Measurements from ENCODE around the gene BCAM. TPM values are rescaled to one million over a fixed set of nuclear protein-coding genes. Genes with fewer than 3 reads are reported as not detected.

The BCAM gene
- total and polyA plus RNA-seq, 10 of the 15 experiments (the other 5 are each of a cell fraction or from before 2014, with no cell fraction given) = 0.10 to 0.64 TPM; not detected in 8

DNA sequence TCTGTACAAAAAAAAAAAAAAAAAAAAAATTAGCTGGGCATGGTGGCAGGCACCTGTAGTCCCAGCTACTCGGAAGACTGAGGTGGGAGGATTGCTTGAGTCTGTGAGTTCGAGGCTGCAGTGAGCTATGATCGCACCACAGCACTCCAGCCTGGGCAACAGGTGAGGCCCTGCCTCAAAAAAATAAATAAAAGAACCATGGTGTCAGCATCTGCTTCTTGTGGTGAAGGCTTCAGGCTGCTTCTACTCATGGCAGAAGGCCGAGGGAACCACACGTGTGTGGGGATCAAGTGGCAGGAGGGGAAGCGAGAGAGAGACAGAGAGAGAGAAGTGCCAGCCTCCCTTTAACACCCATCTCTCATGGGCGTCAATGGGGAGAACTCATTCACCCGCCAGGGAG, 46.9 kb upstream of the BCAM start:
- ChIA-PET SMC1A (ENCODE audit: uncharacterized antibody, unreplicated experiment) (interaction anchor here (1.6 kb wide), 1 partner anchor 38 kb away, joined by 4 read pairs; no protein-coding TSS in a partner anchor), RAD21 (ENCODE audit: unreplicated experiment) (interaction anchor here (1.2 to 2.3 kb wide), 2 partner anchors 38 to 40 kb away, joined by 4 to 7 read pairs; no protein-coding TSS in a partner anchor), POLR2A (no interaction called here), CTCF (interaction anchor here (15.6 kb wide), 1 partner anchor 37 kb away, joined by 513 read pairs; no protein-coding TSS in a partner anchor)
- Histone ChIP-seq H2AFZ (ENCODE audit: control insufficient read depth, low read depth, low read length) (no peak overlapping the region), H3K79me2 (ENCODE audit: control insufficient read depth, insufficient read depth, low read length) (no peaks in the 10 kb centered on the region), H3K4me2 (ENCODE audit: control insufficient read depth, insufficient read depth) (no peak overlapping the region), H3K36me3 (ENCODE audit: control insufficient read depth in 2 of 2, insufficient read depth in 2 of 2, low read length in 1 of 2) (peaks cover 3 to 9% of the 10 kb centered on the region in 2 experiments; a peak in 3 of 4 replicates), H3K4me1 (ENCODE audit: control insufficient read depth, insufficient read depth, low read length) (no peaks in the 10 kb centered on the region; the same call in 1 of the 2 replicates), H3K27me3 (replicated peaks in 1 of 2; ENCODE audit: control insufficient read depth in 2 of 2, insufficient read depth in 2 of 2, low read length in 1 of 2) (no peaks in the 10 kb centered on the region), H4K20me1 (ENCODE audit: control insufficient read depth, insufficient read depth) (no peaks in the 10 kb centered on the region), H3K9ac (ENCODE audit: control insufficient read depth, insufficient read depth, low read length) (no peak overlapping the region), H3K9me3 (replicated peaks; ENCODE audit: control insufficient read depth, insufficient read depth, low read length) (no peaks in the 10 kb centered on the region), H3K4me3 (no peak overlapping the region), H3K27ac (ENCODE audit: control insufficient read depth, insufficient read depth) (no peak overlapping the region)
- ATAC-seq (peak; percentile 32; the same call in 2 of the 3 replicates), DNase-seq (ENCODE audit: low read depth, low spot score) (no peak), FAIRE-seq (no peak)
- in situ Hi-C loops (cut with MboI) = no loop called here
- intact Hi-C loops (cut with micrococcal nuclease; ENCODE audit: unreplicated experiment) = no loop called here
- BruUV-seq (replicated peaks) = no TSS peak
- TF ChIP-seq, protein P1, sequence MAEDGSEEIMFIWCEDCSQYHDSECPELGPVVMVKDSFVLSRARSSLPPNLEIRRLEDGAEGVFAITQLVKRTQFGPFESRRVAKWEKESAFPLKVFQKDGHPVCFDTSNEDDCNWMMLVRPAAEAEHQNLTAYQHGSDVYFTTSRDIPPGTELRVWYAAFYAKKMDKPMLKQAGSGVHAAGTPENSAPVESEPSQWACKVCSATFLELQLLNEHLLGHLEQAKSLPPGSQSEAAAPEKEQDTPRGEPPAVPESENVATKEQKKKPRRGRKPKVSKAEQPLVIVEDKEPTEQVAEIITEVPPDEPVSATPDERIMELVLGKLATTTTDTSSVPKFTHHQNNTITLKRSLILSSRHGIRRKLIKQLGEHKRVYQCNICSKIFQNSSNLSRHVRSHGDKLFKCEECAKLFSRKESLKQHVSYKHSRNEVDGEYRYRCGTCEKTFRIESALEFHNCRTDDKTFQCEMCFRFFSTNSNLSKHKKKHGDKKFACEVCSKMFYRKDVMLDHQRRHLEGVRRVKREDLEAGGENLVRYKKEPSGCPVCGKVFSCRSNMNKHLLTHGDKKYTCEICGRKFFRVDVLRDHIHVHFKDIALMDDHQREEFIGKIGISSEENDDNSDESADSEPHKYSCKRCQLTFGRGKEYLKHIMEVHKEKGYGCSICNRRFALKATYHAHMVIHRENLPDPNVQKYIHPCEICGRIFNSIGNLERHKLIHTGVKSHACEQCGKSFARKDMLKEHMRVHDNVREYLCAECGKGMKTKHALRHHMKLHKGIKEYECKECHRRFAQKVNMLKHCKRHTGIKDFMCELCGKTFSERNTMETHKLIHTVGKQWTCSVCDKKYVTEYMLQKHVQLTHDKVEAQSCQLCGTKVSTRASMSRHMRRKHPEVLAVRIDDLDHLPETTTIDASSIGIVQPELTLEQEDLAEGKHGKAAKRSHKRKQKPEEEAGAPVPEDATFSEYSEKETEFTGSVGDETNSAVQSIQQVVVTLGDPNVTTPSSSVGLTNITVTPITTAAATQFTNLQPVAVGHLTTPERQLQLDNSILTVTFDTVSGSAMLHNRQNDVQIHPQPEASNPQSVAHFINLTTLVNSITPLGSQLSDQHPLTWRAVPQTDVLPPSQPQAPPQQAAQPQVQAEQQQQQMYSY (CRISPR knock-in tag; IDR thresholded peaks at IDR 0.05) = no peak
- TF ChIP-seq KAT2A (conservative IDR thresholded peaks at IDR 0.05; ENCODE audit: control insufficient read depth, low read depth, low read length) (no peak), CHD4 (IDR thresholded peaks at IDR 0.05) (no peak), RB1 (IDR thresholded peaks at IDR 0.05; ENCODE audit: borderline replicate concordance) (no peak), ZBED1 (IDR thresholded peaks at IDR 0.05; ENCODE audit: borderline replicate concordance) (no peak), TAF1 (IDR thresholded peaks at IDR 0.05; ENCODE audit: borderline replicate concordance, low read depth, low read length) (no peak), ESRRA (IDR thresholded peaks at IDR 0.05; ENCODE audit: low read length) (no peak), LARP7 (IDR thresholded peaks at IDR 0.05) (no peak)
- TF ChIP-seq, protein P2, sequence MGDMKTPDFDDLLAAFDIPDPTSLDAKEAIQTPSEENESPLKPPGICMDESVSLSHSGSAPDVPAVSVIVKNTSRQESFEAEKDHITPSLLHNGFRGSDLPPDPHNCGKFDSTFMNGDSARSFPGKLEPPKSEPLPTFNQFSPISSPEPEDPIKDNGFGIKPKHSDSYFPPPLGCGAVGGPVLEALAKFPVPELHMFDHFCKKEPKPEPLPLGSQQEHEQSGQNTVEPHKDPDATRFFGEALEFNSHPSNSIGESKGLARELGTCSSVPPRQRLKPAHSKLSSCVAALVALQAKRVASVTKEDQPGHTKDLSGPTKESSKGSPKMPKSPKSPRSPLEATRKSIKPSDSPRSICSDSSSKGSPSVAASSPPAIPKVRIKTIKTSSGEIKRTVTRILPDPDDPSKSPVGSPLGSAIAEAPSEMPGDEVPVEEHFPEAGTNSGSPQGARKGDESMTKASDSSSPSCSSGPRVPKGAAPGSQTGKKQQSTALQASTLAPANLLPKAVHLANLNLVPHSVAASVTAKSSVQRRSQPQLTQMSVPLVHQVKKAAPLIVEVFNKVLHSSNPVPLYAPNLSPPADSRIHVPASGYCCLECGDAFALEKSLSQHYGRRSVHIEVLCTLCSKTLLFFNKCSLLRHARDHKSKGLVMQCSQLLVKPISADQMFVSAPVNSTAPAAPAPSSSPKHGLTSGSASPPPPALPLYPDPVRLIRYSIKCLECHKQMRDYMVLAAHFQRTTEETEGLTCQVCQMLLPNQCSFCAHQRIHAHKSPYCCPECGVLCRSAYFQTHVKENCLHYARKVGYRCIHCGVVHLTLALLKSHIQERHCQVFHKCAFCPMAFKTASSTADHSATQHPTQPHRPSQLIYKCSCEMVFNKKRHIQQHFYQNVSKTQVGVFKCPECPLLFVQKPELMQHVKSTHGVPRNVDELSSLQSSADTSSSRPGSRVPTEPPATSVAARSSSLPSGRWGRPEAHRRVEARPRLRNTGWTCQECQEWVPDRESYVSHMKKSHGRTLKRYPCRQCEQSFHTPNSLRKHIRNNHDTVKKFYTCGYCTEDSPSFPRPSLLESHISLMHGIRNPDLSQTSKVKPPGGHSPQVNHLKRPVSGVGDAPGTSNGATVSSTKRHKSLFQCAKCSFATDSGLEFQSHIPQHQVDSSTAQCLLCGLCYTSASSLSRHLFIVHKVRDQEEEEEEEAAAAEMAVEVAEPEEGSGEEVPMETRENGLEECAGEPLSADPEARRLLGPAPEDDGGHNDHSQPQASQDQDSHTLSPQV (IDR thresholded peaks at IDR 0.05) = no peak
- TF ChIP-seq, protein P3, sequence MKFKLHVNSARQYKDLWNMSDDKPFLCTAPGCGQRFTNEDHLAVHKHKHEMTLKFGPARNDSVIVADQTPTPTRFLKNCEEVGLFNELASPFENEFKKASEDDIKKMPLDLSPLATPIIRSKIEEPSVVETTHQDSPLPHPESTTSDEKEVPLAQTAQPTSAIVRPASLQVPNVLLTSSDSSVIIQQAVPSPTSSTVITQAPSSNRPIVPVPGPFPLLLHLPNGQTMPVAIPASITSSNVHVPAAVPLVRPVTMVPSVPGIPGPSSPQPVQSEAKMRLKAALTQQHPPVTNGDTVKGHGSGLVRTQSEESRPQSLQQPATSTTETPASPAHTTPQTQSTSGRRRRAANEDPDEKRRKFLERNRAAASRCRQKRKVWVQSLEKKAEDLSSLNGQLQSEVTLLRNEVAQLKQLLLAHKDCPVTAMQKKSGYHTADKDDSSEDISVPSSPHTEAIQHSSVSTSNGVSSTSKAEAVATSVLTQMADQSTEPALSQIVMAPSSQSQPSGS (IDR thresholded peaks at IDR 0.05; ENCODE audit: low read length) = no peak
- WGBS (ENCODE audit: insufficient coverage, insufficient replicate concordance, low lambda C conversion rate, missing lambda C conversion rate) = 50% methylated on average over 8 of the region's 8 CpGs
